Central memory CD4-positive, alpha-beta T cell (primary cell): ENCODE results near the gene VPS72.

Experiments
- DNase-seq: peaks from one replicate; pipeline ENCODE4 v3.0.0; 2022

The VPS72 gene

DNA sequence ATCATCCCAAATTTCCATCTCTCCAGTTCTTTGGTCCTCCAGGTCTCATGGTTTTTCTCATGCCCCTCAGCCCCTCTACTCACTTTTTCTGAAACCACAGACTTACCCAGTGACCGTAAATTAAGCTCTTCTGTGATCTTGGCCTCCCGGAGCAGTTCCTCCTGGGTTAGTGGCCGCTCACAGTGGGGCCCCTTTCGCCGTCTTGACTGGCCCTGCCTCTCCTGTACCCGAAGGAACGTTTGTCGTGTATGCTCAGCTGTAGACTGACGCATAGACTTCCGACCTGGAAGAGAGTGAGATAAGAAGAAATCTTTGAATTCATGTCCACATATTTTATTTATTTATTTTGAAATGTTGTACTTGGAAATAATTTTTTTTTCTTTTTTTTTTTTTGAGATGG, 5.8 kb downstream of the VPS72 start:
- no peak for DNase-seq

DNA sequence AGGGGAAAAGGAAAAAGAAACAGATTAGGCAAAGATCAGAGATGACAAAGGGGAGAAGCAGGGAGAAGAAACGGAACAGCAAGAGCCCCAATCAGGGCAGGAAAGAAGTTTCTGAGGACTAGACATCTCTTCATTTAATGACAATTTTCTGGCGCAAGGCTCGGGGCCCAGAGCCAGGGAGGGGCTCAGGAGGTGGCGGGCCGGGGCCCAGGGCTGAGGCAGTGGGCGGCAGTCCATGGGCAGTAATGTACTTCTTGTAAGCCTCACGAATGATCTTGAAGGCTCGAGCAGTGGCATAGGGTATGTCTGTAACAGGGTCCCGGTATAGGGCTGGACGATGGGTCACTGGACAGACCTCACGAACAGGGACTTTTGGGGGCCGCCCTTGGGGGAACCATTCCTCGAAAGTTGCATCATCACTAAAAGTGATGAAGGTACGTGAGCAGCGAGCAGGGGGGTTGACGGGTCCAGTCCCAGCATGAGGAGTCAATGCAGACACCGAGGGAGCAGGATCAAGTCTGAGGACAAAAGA, 13.4 kb downstream of the VPS72 start:
- DNase-seq = no peak

DNA sequence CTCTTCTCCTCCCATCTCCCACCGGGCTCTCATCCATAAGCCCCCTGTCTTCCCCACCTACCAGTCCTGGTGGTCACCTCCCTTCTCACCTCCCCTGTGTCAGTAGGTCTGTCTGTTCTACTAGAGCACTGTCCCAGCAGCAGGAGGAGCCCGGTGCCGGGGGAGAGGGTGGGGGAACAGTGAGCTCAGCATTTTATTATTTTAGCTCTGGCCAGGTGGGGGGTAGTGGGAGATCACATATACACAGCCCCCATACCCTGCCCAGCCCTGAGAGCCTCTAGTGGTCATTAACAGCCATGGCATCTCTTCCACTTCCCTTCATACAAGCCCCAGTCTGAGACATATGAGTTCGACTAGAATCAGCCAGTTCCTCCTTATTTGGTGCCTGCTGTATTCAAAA, 14.1 kb downstream of the VPS72 start, which contains the start of gene TMOD4:
TSS of gene TMOD4 (minus strand) at position 119 of the 400 bp plus-strand sequence. CDS start 1,106 bp downstream, outside the sequence.
- DNase-seq = no peak

DNA sequence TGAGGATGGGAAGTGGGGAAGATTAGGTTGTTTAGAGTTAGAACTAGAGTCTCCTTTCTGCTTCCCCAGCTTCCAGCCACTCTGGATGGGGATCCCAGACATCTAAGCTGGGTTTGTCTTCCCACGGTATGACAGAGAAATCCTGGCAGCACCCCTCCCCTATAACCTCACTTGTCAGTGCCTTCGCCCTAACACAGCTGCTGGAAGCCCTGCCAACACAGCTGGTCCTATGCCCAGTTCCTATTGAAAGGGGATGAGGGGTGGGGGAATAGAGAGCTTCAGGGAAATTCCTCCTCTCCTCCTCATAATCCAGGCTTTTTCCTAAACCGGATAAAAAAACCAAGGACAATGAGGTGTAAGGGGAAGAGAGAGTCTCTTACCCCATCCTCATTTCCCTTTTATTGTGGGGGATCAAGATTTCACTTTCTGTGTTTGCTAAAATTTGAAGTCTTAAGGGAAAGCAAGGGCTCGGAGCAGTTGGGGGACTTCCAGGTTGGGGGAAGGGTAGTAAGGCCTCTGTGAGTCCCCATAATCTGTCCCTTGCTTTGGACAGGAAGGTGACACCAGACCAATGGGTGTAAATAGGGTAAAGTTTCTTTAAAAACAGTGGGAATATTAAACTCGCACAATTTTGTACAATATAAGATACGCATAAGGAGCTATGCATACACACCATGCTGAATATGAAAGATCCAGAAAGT, 14.8 kb downstream of the VPS72 start:
- no peak for DNase-seq

DNA sequence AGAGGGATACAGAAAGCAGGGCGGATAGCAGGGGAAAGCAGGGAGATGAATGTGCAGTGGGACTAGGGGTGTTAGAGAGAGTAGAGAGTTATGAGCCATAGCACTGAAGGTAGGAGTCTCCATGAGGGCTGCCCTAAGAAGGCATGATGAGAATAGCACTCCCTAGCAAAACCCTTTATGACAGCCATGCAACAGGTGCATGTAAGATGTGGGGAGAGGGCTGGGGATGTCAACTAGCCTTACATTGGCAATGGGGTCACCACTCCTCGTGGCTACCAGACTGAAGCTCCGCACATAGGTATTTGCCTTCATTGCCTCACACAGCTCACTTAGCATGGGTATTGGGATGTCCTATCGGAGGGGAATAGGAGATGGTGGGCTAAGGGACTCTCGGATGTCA, 18.8 kb downstream of the VPS72 start:
- no peak for DNase-seq

DNA sequence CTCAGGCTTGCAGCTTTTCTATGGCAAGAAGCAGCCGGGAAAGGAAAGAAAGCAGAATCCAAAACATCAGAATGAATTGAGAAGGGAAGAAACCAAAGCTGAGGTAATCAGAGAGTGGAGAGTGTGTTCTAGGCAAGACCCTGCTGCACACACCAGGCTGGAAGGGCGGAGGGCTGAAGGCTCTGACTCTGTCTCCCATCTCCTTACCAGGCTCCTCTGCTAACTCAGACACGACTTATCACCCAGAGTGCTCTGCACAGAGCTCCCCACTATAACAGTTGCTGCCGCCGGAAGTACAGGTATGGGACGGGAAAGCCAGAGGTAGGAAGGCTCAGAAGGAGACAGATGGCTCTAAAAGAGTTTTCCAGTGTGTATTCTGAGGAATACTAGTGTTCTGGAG, 22.9 kb downstream of the VPS72 start:
- no peak for DNase-seq

DNA sequence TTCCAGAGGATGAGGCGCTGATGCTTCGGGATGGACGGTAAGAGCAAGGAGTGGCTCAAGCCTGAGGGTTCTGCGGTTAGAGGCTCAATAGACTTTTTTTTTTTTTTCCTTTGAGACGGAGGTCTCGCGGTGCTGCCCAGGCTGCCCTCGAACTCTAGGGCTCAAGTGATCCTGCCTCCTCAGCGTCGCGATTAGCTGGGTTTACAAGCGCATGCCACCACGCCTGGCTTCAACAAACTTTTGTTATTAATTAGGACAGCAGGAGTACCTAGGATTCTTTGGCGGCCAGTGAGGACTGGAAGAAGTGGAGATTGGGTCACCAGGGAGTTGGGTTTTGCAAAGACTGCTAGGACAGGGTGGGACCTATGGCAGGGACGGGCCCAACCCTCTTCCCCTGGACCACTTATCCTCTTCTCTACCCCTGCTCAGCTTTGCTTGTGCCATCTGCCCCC, 23.5 kb downstream of the VPS72 start:
- DNase-seq = no peak

DNA sequence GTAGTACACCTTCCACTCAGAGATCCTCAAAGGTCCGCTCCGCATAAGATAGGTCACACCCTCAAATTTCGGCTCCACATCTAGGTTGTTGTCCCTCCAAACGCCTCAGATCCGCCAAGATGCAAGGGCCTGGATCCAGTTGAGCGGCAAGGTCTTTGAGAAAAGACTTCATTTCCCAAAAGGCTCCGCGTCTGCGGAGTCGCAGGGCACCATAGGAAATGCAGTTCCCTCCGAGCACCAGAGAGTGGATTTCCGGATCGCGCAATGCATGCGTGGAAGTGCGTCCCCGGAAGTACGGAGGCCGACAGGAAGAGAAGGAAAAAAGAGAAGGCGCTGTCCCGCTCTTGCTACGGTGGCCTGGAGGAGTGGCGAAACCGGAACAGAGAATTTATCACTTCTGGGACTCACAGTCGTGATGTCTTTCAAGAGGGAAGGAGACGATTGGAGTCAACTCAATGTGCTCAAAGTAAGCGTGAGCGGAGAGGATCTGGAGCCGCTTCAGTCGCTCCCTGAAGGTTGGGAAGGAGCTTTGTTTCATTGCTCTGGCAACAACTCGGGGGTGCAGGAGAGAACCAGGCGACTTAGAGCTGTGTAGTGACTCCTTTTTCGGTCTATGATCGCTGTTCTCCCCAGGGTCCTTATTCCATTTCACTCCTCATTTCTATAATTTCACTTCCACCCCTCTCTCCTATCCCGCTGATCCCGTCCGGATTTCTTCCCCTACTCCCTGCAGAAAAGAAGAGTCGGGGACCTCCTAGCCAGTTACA, 24.1 kb downstream of the VPS72 start, which contains the start of the genes LYSMD1 and SCNM1:
TSS of gene LYSMD1 (minus strand) at position 165 of the 767 bp plus-strand sequence. CDS start 644 bp downstream, outside the sequence.
TSS of gene SCNM1 (plus strand) at position 407 of the 767 bp plus-strand sequence. CDS start at position 416, 9 bp downstream.
- peak; percentile 98 for DNase-seq

DNA sequence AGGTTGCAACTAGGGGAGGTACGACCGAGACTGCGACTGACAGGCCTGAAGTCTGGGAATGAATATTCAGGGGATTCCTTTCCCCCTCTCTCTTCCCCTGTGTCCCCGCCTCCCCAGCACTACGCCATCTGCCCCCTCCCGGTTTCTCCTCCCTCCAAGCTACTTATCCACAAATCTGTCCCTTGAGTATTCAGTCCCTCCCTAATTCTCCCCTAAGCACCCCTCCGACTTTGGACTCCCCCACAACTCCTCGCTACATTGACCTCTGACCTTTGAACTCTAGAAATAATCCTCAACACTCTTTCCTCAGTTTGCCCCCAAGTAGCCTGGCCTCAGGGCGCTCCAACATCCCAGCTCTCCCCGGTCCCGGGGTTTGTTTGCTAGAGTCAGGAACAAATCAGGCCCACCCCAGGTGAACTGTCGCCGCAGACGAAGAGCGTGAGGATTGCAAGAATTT, 24.7 kb downstream of the VPS72 start:
- DNase-seq = no peak

DNA sequence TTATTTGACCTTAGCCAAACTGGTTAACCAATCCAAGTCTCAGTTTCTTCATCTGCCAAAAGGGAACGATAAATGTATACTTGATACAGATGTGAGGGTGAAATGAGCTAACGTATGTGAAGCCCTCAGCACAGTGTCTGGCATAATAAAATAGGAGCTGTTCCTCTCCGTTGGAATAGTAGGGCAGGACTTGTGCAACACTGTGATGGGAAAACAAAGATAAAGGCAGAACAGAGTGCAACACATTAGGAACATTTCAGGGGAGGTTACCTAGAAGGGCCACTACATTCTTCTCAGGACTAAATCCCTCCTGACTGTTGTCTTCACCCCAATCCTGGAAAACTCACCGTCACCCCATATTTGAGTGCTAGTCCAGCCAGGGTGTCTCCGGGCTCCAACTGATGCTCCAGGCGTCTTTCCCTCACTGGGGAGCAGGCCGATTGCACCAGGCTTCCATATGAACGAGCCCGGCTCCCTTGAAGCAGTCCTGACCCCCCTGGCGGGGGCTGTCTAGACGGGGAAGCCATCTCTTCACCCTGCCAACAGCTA, 25.2 kb downstream of the VPS72 start:
- no peak for DNase-seq

DNA sequence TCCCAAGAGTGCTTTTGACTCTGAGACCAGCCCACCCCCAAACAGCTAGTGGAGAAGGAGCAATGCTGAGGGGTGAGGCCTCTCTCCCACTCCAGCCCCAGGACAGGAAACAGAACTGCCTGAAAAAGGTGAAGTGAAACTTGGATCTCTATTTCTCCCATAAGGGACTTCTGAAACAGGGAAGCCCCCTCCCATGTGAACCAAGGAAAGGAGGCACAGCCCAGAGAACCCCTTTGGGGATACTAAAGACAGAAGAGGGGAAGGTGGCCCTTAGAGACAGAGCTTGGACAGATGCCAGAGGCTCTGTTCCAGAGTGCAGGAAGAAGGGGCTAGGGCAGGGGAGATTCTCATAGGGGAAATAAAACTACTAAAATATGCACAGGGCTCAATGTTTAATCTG, 30.6 kb downstream of the VPS72 start:
- no peak for DNase-seq

DNA sequence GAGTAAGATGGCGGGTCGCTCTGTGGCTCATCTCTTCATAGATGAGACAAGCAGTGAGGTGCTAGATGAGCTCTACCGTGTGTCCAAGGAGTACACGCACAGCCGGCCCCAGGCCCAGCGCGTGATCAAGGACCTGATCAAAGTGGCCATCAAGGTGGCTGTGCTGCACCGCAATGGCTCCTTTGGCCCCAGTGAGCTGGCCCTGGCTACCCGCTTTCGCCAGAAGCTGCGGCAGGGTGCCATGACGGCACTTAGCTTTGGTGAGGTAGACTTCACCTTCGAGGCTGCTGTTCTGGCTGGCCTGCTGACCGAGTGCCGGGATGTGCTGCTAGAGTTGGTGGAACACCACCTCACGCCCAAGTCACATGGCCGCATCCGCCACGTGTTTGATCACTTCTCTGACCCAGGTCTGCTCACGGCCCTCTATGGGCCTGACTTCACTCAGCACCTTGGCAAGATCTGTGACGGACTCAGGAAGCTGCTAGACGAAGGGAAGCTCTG, 31.2 kb downstream of the VPS72 start:
- no peak for DNase-seq

DNA sequence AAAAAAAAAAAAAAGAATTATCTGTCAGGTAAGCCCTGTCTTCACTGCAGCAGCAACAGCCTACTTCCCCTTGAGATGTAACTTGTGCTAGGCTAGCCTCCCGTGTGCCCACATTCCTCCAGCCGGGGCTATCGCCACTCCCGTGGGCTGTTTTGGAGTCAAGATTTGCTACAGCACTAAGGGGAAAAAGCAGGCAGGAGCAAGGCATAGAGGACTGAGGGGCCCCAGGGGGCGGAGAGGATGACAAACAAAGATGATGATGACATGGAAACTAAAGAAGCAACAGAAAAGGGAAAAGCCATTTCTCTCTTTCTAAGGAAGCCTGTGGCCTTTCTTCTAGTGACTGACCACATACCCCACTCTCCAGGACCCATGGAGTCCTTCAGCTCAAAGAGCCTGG, 31.7 kb downstream of the VPS72 start:
- DNase-seq = no peak

DNA sequence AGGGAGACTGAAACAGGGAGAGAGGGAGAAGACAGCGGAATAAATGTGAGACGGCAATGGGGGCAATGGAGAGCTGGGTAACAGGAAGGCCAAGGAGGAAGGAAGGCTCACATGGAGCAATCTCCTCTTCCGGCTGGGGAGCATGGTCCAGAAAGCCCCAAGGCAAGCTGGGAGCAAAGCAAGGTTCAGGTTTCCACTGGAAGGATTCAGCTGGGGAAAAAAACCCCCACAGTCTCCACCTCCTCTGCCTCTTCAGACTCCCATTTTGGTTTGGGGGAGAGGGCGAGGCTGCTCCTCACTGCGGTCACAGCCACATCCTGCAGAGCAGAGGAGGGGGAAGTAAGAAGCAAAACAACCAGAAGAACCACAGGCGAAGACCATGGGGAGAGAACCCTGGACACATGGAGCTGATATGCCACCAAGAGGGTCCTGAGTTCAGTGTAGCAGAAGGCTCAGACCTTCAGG, 32.9 kb downstream of the VPS72 start:
- peak; percentile 75 for DNase-seq

DNA sequence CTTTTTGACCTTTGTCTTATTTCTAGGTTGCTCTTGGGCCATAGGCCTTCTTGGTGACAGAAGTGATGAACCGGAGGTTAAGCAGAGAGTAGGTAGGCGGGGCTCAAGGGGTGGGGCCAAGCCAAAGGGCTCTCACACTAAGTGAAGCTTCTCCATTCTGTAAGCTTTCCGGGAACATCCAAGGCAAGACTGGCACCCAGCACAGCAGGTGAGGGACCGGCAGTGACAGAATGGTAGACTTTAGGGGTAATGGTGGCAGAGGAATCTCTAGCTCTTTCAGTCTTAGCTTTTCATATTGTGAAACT, 33.5 kb downstream of the VPS72 start, which contains the start of gene TNFAIP8L2:
TSS of gene TNFAIP8L2 (plus strand) at position 135 of the 305 bp plus-strand sequence. CDS start 2,049 bp downstream, outside the sequence.
- peak; percentile 58 for DNase-seq

DNA sequence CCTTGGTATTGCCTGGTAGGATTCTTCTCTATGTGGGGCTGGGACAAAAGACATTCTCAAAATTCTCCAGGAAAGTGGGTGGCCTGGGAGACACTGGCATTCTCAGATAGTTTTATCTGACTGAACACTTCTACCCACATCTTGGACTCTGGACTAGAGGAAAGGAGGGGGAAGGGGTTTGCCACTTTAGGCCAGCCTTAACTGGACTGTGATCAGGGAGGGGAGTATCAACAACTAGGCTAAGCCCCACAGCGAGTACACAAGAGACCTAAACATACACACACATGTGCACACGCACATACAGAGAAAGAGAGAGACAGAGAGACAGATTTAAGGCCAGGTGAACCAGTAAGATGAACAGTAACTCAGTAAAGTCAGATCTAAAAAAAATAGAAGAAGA, 42.3 kb downstream of the VPS72 start:
- no peak for DNase-seq

DNA sequence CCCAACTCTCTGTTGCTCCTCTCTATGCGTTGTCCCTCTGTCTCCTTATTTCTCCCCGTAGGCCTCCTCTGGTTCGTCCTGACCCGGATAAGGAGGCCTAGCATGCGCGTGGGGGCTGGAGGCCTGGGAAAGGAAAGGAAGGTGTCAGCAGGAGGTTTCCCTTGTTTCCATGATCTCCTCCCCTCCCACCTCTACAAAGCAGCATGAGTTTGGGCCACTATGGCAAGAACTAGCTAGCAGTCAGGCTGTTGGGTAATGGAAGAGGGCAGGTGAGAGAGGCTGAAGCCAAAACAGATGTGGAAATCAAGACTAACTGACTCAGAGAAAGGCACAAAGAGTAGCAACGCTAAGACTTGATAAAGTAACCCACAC, 42.9 kb downstream of the VPS72 start:
- DNase-seq = no peak

DNA sequence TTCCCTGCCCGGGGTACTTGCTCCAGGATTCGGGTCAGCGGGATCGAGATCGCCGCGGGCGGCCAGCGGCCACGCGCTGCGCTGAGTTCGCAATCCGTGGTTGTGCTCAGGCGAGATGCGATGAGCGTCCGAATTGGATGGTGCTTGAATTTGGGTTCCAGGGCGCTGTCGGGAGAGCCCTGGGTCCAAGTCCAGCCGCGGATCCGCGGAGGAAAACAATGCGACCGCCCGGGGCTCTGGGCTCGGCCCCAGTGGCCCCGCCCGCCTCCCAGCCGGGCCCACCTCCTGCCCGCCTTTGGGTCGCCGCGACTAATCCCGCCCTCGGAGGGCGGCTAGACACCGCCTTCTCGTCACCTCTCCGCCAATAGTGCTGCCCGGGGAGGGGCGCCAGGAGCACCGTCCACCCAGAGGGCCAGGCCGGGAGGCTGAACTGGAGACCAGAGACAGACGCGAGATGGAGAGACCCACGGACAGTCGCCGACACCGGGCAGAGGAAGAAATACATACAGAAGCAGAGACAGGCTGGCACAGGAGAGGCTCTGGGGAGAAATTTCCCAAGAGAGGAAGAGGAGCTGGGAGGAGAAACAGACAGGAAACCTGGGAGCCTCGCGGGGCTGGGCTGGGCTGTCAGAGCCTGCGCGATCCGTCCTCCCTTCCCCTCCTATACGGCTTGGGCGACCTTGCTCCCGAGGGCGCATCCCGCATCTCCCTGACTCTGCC, 43.4 kb downstream of the VPS72 start, which contains the start of gene SEMA6C:
TSS of gene SEMA6C (minus strand) at position 220 of the 720 bp plus-strand sequence. CDS start 4,010 bp downstream, outside the sequence.
- peak; percentile 80 for DNase-seq

DNA sequence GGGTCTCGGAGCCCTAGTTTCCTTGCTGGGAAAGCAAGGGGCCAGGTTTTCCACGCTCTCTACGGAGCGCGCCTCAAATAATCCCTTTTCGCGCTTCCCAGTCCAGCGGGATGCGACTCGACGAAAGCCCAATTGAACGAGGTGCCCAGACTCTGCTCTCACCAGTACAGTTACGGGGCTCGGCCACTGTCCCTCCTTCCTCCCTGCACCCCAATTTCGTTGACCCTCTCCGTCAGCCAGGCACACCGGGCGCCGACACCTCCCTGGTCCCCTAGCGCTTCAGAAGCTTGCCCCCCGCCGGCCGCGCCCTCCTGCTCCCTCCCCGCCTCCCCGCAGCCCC, 44.0 kb downstream of the VPS72 start:
- DNase-seq = no peak

DNA sequence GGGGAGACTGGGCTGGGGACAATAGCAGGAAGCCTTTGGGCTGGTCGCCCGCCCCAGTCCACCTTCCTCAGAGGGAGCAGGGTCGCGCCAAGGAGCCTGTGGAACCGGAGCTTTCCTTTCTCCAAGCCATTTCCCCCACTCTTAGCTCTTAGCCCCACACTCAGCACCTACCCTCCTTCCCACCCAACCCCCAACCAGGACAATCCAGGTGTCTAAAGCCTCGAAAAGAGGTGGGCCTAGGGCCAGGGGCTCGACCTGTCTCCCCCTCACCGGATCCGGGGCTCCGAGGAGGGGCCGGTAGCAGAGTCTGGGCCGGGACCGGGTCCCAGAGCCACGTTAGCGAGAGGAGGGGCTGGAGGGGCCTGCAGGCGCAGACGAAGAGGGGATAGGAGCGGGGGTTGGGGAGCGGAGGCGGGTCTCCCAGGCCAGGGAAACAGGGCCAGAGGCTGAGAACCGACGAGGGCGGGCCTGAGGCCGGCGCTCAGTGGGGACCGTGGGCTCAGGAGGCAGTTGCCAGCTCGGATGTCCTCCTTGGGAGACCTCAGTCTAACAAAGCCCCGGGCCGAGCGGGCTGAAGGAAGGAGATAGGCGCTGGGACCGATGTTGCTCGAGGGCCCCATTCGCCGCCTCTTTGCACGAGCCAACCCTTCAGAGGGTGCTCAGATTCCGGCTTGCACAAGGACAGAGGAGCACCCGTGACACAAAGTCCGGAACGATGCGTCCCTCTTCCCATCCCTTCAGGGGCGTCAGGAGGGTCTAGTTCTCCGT, 44.5 kb downstream of the VPS72 start:
- DNase-seq = no peak
